Measurements from ENCODE around the gene ANOS1. TPM values are rescaled to one million over a fixed set of nuclear protein-coding genes. Genes with fewer than 3 reads are reported as not detected.
"Not testable (repeated sequence)": the region's sequence is repeated elsewhere in the genome, so short reads cannot be mapped to it uniquely, and the experiment has no call there.

The ANOS1 gene
- total RNA-seq, 2 donors from 2014 or later, result 23.6 to 31.9 TPM

- Histone ChIP-seq H3K27me3 (replicated peaks; ENCODE audit: insufficient read depth) (no peaks in the 10 kb centered on the region), H3K9me3 (no peaks in the 10 kb centered on the region), H3K4me1 (replicated peaks) (no peaks in the 10 kb centered on the region), H3K27ac (no peak overlapping the region), H3K36me3 (no peaks in the 10 kb centered on the region), H3K4me3 (no peak overlapping the region)
- TF ChIP-seq CTCF (IDR thresholded peaks at IDR 0.05) (no peak), POLR2AphosphoS5 (IDR thresholded peaks at IDR 0.05) (no peak), POLR2A (IDR thresholded peaks at IDR 0.05) (no peak)
- intact Hi-C loops (cut with DNase I), result no loop called here
- no peak for DNase-seq (ENCODE audit: low spot score)
- 70% methylated on average over 4 of the region's 4 CpGs for WGBS
Measured at GRCh38 chrX:8546715-8547114, 185.2 kb downstream of the ANOS1 start.

GRCh38 chrX:8520791-8521190 lies 211.1 kb downstream of the ANOS1 start:
- Histone ChIP-seq H3K27me3 (replicated peaks; ENCODE audit: insufficient read depth) (no peaks in the 10 kb centered on the region), H3K9me3 (no peaks in the 10 kb centered on the region), H3K4me3 (no peak overlapping the region), H3K27ac (no peak overlapping the region), H3K4me1 (replicated peaks) (no peaks in the 10 kb centered on the region), H3K36me3 (no peaks in the 10 kb centered on the region)
- DNase-seq (ENCODE audit: low spot score), result no peak
- WGBS, result 28% methylated on average over 2 of the region's 2 CpGs
- intact Hi-C loops (cut with DNase I), result no loop called here
- TF ChIP-seq POLR2AphosphoS5 (IDR thresholded peaks at IDR 0.05) (no peak), CTCF (IDR thresholded peaks at IDR 0.05) (no peak), POLR2A (IDR thresholded peaks at IDR 0.05) (no peak)

- TF ChIP-seq CTCF (IDR thresholded peaks at IDR 0.05), result no peak
- TF ChIP-seq POLR2AphosphoS5 (IDR thresholded peaks at IDR 0.05), result no peak
- TF ChIP-seq POLR2A (IDR thresholded peaks at IDR 0.05), result no peak
- Histone ChIP-seq H3K27me3 (replicated peaks; ENCODE audit: insufficient read depth) (no peaks in the 10 kb centered on the region), H3K4me1 (replicated peaks) (no peaks in the 10 kb centered on the region), H3K27ac (no peak overlapping the region), H3K4me3 (no peak overlapping the region), H3K36me3 (no peaks in the 10 kb centered on the region), H3K9me3 (no peaks in the 10 kb centered on the region)
- DNase-seq (ENCODE audit: low spot score), result no peak
- 0% methylated on average over 1 of the region's 3 CpGs for WGBS
- intact Hi-C loops (cut with DNase I), result no loop called here
Measured at GRCh38 chrX:8520178-8520577, 211.8 kb downstream of the ANOS1 start.

GRCh38 chrX:8504451-8504850 lies 227.5 kb downstream of the ANOS1 start:
- WGBS, result 66% methylated on average over 6 of the region's 6 CpGs
- no peaks in the 10 kb centered on the region for H3K27me3 ChIP-seq (replicated peaks; ENCODE audit: insufficient read depth)
- H3K4me1 ChIP-seq (replicated peaks), result no peaks in the 10 kb centered on the region
- TF ChIP-seq CTCF (IDR thresholded peaks at IDR 0.05), result no peak
- TF ChIP-seq POLR2AphosphoS5 (IDR thresholded peaks at IDR 0.05), result no peak
- no peak for TF ChIP-seq POLR2A (IDR thresholded peaks at IDR 0.05)
- no peak for DNase-seq (ENCODE audit: low spot score)
- no peak overlapping the region for H3K4me3 ChIP-seq
- intact Hi-C loops (cut with DNase I), result no loop called here
- H3K27ac ChIP-seq, result no peak overlapping the region
- H3K36me3 ChIP-seq, result no peaks in the 10 kb centered on the region
- H3K9me3 ChIP-seq, result no peaks in the 10 kb centered on the region

GRCh38 chrX:8502101-8502500 lies 229.8 kb downstream of the ANOS1 start:
- H3K27me3 ChIP-seq (replicated peaks; ENCODE audit: insufficient read depth); intact Hi-C loops (cut with DNase I); H3K4me3 ChIP-seq; H3K27ac ChIP-seq; H3K9me3 ChIP-seq; H3K4me1 ChIP-seq (replicated peaks); H3K36me3 ChIP-seq; DNase-seq (ENCODE audit: low spot score): not testable (repeated sequence)
- 90% methylated on average over 21 of the region's 21 CpGs for WGBS
